Activated T-helper 1 cell treated with anti-CD3 and anti-CD28 coated beads, Interleukin-12 subunit alpha, Interleukin-12 subunit beta, Interleukin-2, Interleukin-4 antibody, amounts not matched to agents 30 ng/mL and 10 ng/mL and 1 ng/mL, durations not matched to agents 14 hours and 24 hours and 36 hours (primary cell): ENCODE results near the gene WIPI1. TPM values are rescaled to one million over a fixed set of nuclear protein-coding genes. Genes with fewer than 3 reads are reported as not detected.

Source experiments
- DNase-seq: peaks from one replicate; pipeline ENCODE4 v3.0.0; 2021; ENCODE audit warnings: low spot score
- H3K27ac Mint-ChIP-seq: one replicate; pipeline ENCODE4 v1.8.0; 2021; ENCODE audit warnings: mild to moderate bottlenecking, mixed read lengths
- H3K27me3 Mint-ChIP-seq: one replicate; pipeline ENCODE4 v1.8.0; 2022; ENCODE audit warnings: mild to moderate bottlenecking, moderate library complexity, mixed read lengths; ENCODE audit not compliant: insufficient read depth
- H3K36me3 Mint-ChIP-seq: one replicate; pipeline ENCODE4 v1.8.0; 2021; ENCODE audit warnings: low read depth, mixed read lengths
- H3K4me1 Mint-ChIP-seq: one replicate; pipeline ENCODE4 v1.8.0; 2021; ENCODE audit warnings: low read depth, mixed read lengths
- H3K4me3 Mint-ChIP-seq: one replicate; pipeline ENCODE4 v1.8.0; 2021; ENCODE audit warnings: mild to moderate bottlenecking, moderate library complexity, mixed read lengths
- H3K9me3 Mint-ChIP-seq: one replicate; pipeline ENCODE4 v1.8.0; 2021; ENCODE audit warnings: mixed read lengths
- intact Hi-C: fragments of 100-400 bp; cut with micrococcal nuclease; formaldehyde crosslinking; loops from one replicate; pipeline ENCODE4 v1.15.1; 2024
- total RNA-seq: library from RNA; stranded (reverse); gene quantifications from 2 replicates; pipeline ENCODE4 v1.2.3, GENCODE V29; 2022

The WIPI1 gene
- total RNA-seq, 1 donor from 2014 or later, result 11.5 TPM

DNA sequence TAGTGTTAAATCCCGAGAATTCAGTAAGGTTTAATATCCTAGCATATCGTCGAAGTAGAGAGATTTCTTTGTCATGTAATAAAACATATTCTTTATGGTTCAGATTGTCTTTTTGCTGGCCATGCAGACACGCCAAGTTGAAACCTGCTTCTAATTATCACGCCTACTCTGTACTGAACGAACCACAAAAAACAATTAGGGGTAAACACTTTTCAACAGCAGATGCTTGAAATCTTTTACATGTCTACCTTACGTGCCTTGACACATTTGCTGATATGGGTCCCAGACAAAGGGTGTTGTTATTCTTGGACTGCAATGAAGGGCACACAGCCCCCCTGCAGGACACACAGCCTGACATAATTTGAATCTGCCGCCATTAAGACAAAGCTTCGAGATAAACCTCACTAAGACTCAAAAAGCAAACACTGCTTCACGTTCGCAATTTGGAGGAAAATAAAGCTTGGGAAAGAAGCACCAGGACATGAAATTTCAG is 13.3 kb downstream of the WIPI1 start:
- Mint-ChIP-seq H3K27me3 (no peaks in the 10 kb centered on the region), H3K27ac (no peak overlapping the region), H3K4me1 (peaks cover 27% of the 10 kb centered on the region), H3K9me3 (no peaks in the 10 kb centered on the region), H3K4me3 (no peak overlapping the region), H3K36me3 (peaks cover 22% of the 10 kb centered on the region)
- intact Hi-C loops, result no loop called here
- DNase-seq, result no peak

GRCh38 chr17:68441070-68441770 is 16.1 kb downstream of the WIPI1 start:
- Mint-ChIP-seq H3K27me3 (no peaks in the 10 kb centered on the region), H3K36me3 (peaks cover 14% of the 10 kb centered on the region), H3K4me3 (no peak overlapping the region), H3K9me3 (no peaks in the 10 kb centered on the region), H3K4me1 (peaks cover 55% of the 10 kb centered on the region), H3K27ac (peak overlapping the region; percentile 55)
- intact Hi-C loops, result no loop called here
- no peak for DNase-seq

DNA sequence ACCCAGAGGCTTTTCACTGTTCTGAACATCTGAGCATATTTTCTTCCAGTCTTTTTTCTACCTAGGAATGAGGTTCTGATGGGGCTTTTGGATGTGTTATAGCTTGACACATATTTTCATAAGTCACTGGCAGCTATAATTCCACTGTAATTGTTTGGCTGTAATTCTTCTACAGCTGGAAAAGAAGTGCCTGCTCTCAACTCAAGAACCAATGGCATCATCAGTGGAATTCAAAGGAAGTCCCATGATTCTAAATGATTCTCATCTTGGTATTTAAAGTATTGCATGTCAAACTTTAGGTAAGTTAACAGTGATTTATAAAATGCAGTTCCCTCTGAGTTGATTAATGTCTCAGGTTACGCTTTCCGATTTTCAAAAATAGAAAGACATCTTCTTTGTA is 16.8 kb downstream of the WIPI1 start:
- Mint-ChIP-seq H3K36me3 (peaks cover 19% of the 10 kb centered on the region), H3K27ac (no peak overlapping the region), H3K4me3 (no peak overlapping the region), H3K27me3 (no peaks in the 10 kb centered on the region), H3K9me3 (no peaks in the 10 kb centered on the region), H3K4me1 (peaks cover 61% of the 10 kb centered on the region)
- intact Hi-C loops, result no loop called here
- no peak for DNase-seq

GRCh38 chr17:68439656-68440290 is 17.5 kb downstream of the WIPI1 start:
- Mint-ChIP-seq H3K27me3 (no peaks in the 10 kb centered on the region), H3K4me1 (peaks cover 61% of the 10 kb centered on the region), H3K9me3 (no peaks in the 10 kb centered on the region), H3K4me3 (no peak overlapping the region), H3K27ac (no peak overlapping the region), H3K36me3 (peaks cover 19% of the 10 kb centered on the region)
- DNase-seq, result no peak
- intact Hi-C loops, result no loop called here

- peak overlapping the region; percentile 91 for H3K27ac Mint-ChIP-seq
- DNase-seq, result peak; percentile 51
- H3K9me3 Mint-ChIP-seq, result no peaks in the 10 kb centered on the region
- peaks cover 61% of the 10 kb centered on the region for H3K4me1 Mint-ChIP-seq
- no peaks in the 10 kb centered on the region for H3K27me3 Mint-ChIP-seq
- peaks cover 20% of the 10 kb centered on the region for H3K36me3 Mint-ChIP-seq
- intact Hi-C loops, result loop anchor here (2.0 kb wide), 1 partner anchor 37 kb away; no protein-coding TSS in a partner anchor
- peak overlapping the region; percentile 68 for H3K4me3 Mint-ChIP-seq
Observed at GRCh38 chr17:68437979-68438822, 19.1 kb downstream of the WIPI1 start.

- peak; percentile 77 for DNase-seq
- peak overlapping the region; percentile 64 for H3K4me3 Mint-ChIP-seq
Observed at GRCh38 chr17:68435876-68436842, 21.1 kb downstream of the WIPI1 start.

GRCh38 chr17:68435361-68435760 is 21.9 kb downstream of the WIPI1 start:
- no peaks in the 10 kb centered on the region for H3K27me3 Mint-ChIP-seq
- H3K9me3 Mint-ChIP-seq, result no peaks in the 10 kb centered on the region
- no peak overlapping the region for H3K27ac Mint-ChIP-seq
- H3K36me3 Mint-ChIP-seq, result peaks cover 34% of the 10 kb centered on the region
- intact Hi-C loops, result no loop called here
- peaks cover 57% of the 10 kb centered on the region for H3K4me1 Mint-ChIP-seq
- DNase-seq, result no peak
- no peak overlapping the region for H3K4me3 Mint-ChIP-seq

More at GRCh38 chr17:68435876-68436842, 21.1 kb downstream of the WIPI1 start:
- Mint-ChIP-seq H3K27me3 (no peaks in the 10 kb centered on the region), H3K27ac (peak overlapping the region; percentile 91), H3K36me3 (peaks cover 31% of the 10 kb centered on the region), H3K4me1 (peaks cover 64% of the 10 kb centered on the region), H3K9me3 (no peaks in the 10 kb centered on the region)
- intact Hi-C loops, result loop anchor here (1.0 to 2.0 kb wide), 10 partner anchors 21 to 264 kb away; partner anchors contain the start of gene WIPI1

GRCh38 chr17:68433911-68434508 is 23.3 kb downstream of the WIPI1 start:
- DNase-seq, result no peak
- H3K4me1 Mint-ChIP-seq, result peaks cover 45% of the 10 kb centered on the region
- no peaks in the 10 kb centered on the region for H3K9me3 Mint-ChIP-seq
- no peak overlapping the region for H3K27ac Mint-ChIP-seq
- no peaks in the 10 kb centered on the region for H3K27me3 Mint-ChIP-seq
- no peak overlapping the region for H3K4me3 Mint-ChIP-seq
- intact Hi-C loops, result no loop called here
- peaks cover 44% of the 10 kb centered on the region for H3K36me3 Mint-ChIP-seq

DNA sequence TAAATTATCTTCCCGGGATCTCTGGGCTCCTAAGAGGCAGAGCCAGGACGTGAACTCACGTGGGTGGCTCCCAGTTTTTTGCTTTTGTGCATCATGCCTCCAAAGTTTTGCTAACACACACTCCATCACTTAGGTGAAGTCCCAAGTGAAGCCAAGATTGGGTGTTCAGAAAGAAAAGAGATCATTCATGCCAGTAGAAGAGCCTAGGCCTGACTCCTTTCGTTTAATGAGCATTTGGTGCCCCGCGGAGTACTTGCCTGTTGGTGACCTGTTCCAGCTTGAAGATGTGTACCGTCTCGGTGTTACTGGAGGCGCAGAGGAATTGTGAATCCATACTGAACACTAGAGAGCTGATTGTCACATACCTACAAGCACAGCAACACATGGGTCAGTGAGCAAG is 24.1 kb downstream of the WIPI1 start:
- Mint-ChIP-seq H3K4me1 (peaks cover 37% of the 10 kb centered on the region), H3K9me3 (no peaks in the 10 kb centered on the region), H3K27me3 (no peaks in the 10 kb centered on the region), H3K36me3 (peaks cover 49% of the 10 kb centered on the region), H3K27ac (no peak overlapping the region), H3K4me3 (no peak overlapping the region)
- intact Hi-C loops, result no loop called here
- DNase-seq, result no peak

GRCh38 chr17:68432086-68432864 is 25.0 kb downstream of the WIPI1 start:
- peaks cover 28% of the 10 kb centered on the region for H3K4me1 Mint-ChIP-seq
- peaks cover 52% of the 10 kb centered on the region for H3K36me3 Mint-ChIP-seq
- H3K9me3 Mint-ChIP-seq, result no peaks in the 10 kb centered on the region
- no peak for DNase-seq
- intact Hi-C loops, result no loop called here
- no peak overlapping the region for H3K4me3 Mint-ChIP-seq
- no peaks in the 10 kb centered on the region for H3K27me3 Mint-ChIP-seq
- peak overlapping the region; percentile 18 for H3K27ac Mint-ChIP-seq

DNA sequence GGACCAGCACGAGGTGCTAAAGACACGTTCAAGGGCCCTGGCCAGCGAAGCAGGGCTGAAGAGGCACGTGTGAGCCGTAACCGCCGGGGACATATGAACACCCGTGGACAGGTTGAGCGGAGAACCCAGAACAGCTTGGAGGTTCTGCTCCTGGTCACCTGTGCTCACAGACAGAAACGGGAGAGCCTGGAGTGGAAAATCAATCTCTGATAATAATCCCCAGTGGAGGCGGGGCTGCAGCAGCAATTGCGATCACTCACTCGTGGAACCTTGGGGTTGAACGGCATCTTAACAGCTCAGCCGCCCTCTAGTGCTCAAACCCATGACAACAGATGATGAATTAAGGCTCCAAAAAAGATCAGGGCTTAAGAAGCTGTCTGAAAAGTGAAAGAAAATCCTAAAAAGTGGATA is 25.6 kb downstream of the WIPI1 start:
- H3K4me3 Mint-ChIP-seq, result no peak overlapping the region
- H3K27ac Mint-ChIP-seq, result no peak overlapping the region
- peaks cover 22% of the 10 kb centered on the region for H3K4me1 Mint-ChIP-seq
- DNase-seq, result peak; percentile 29
- H3K27me3 Mint-ChIP-seq, result no peaks in the 10 kb centered on the region
- H3K36me3 Mint-ChIP-seq, result peaks cover 53% of the 10 kb centered on the region
- H3K9me3 Mint-ChIP-seq, result no peaks in the 10 kb centered on the region
- intact Hi-C loops, result loop anchor here (1.0 kb wide), 1 partner anchor 139 kb away; no protein-coding TSS in a partner anchor
